Left forelimb (tissue), 1 donor: Measurements from ENCODE around the gene PEAK3.

ENCODE experiments used
- DNase-seq: peaks from one replicate; pipeline ENCODE4 v3.0.0-alpha.2; 2018; ENCODE audit warnings: low spot score

The PEAK3 gene

DNA sequence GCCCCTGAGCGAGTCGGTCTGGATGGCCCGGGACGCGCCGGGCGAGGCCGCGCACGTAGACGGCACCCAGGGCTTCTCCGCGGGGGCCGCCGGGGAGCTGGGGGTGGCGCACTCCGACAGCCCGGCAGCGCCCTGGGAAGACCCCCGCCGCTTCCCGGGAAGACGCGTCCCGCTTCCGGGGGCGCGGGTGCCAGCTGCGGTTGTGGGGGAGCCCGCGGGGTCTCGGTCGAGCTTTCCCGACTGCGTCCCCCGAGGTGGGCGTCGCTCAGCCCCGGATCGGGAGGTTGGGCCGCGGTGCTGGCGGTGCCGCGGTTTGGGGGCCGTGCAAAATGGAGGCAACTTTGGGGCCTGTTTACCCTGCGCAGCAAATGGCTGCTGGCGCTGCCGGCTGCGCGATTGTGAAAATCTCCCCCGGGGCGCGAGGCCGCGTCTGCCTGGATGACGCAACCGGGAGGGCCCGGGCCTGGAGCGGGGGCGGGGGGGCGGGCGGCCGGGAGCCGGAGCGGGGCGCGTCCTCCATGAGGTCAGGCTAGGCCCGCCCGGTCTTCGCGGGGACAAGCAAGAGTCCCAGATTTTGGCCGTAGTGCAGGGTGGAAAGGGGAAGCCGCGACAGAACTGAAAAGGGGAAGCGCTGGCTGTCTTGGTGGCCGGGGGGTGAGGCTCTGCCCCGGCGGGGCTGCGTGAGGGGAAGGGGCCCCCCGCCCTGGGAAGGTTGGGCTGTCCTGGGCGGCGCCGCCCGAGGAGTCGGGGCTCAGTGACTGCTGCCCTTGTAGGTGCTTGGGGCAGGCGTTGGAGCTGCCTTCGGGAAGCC lies 11.3 kb downstream of the PEAK3 start:
- peak; percentile 90 for DNase-seq

DNA sequence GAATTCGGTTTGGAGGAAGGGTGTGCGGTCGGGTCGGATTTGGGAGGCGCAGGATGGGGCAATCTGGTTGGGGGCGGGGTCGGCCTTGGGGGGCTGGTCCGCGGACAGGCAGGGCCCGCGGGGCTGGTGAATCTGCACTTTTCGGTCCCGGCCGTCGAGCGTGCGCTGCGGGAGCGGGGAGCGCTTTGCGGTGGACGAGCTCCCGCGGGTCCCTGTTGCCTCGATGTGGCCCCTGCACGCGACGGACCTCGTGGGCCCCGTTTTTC lies 11.9 kb downstream of the PEAK3 start:
- DNase-seq: no peak

DNA sequence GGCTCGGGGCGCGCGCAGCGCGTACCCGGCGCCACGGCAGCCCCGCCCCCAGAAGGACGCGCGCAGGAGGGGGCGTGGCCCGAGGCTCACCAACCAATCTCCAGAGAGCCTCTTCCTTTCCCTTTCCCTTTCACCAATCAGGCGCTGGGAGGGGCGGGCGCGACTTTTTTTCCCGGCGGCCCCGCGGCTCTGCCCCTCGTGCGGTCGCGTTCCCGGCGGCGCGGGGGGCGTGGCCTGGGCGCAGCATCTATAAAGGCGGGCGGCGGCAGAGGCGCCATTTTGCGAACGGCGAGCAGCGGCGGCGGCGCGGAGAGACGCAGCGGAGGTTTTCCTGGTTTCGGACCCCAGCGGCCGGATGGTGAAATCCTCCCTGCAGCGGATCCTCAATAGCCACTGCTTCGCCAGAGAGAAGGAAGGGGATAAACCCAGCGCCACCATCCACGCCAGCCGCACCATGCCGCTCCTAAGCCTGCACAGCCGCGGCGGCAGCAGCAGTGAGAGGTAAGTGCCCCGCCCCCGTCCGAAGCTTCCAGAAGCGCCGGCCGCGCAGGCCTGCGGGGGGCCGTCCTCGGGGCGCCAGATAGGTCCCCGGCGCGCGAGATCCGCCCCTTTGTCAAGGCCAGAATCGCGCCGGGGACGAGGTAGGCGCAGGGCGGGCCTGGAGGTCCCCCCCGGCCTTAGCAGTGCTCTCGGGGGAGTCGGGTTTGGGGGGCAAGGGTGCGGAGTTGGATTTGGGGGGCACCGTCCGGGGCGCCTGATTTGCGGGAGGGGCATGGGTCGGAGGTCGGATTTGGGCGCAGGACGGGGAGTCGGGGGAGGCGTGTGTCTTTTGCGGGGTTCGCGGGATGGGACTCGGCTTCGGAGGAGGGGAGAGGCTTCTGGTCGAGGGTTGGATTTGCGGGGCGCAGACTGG lies 12.5 kb downstream of the PEAK3 start:
- DNase-seq: peak; percentile 99

DNA sequence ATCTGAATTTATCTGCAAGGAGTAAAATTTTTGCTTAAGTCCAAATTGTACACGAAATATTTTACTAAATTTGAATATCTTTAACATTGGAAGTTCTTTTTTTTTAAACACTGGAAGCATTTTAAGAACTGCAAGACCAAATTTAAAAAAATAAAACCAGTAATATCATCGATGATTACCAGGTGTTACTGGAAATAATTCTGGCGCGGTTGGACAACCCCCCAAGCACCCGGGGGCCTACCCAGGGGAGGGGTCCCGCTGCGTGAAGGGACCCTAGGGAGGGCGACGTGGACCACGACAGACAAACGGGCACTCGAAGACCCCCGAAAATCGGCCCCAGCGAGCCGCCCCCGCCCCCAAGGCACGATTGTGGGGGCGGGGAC lies 13.1 kb downstream of the PEAK3 start:
- no peak for DNase-seq

DNA sequence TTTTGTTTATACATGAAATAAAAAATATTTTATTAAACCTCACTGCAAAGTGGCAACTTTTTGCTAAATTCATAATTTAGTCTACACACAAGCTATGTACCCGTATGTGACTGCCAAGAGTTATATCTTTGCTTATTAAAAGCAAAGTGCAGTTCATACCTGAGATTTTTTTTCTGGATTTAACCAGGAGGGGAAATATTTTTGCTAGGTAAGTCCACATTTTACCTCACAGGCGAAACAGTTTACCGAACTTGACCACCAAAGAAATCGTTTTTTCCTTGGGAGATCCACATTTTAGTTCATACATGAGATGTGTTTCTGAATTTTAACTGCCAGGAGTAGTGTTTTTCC lies 13.5 kb downstream of the PEAK3 start:
- no peak for DNase-seq

DNA sequence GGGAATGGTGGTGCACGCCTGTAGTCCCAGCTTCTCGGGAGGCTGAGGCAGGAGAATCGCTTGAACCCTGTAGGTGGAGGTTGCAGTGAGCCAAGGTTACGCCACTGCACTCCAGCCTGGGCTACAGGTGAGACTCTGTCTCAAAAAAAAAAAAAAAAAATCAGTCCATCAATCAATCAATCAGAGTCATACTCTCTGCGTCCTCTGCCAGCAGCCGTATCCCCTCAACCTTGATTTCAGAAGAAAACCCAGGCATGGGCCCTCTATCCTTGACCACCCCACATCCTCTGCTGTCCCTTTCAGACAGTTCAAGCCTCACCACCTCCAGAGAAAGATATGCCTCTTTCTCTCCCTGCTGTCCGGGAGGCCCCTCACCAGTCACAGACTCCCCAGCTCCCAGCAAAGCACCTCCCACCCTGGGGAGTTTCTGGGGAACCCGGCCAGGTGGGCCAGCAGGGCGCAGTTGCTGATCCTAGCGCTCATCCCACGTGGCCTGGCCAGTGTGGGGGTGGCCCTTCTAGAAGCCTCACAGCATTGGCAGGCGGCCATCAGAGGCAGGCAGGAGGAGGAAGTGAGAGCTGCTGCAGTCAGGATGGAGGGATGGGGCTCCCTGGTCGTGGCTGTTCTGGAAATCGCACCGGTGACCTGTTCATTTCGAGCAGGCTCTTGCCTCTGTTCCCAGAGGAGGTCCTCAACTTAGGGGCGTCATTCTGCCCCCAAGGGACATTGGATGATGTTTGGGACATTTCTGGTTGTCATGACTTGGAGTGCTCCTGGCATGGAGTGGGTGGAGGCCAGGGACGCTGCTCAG lies 15.6 kb downstream of the PEAK3 start:
- peak; percentile 76 for DNase-seq

DNA sequence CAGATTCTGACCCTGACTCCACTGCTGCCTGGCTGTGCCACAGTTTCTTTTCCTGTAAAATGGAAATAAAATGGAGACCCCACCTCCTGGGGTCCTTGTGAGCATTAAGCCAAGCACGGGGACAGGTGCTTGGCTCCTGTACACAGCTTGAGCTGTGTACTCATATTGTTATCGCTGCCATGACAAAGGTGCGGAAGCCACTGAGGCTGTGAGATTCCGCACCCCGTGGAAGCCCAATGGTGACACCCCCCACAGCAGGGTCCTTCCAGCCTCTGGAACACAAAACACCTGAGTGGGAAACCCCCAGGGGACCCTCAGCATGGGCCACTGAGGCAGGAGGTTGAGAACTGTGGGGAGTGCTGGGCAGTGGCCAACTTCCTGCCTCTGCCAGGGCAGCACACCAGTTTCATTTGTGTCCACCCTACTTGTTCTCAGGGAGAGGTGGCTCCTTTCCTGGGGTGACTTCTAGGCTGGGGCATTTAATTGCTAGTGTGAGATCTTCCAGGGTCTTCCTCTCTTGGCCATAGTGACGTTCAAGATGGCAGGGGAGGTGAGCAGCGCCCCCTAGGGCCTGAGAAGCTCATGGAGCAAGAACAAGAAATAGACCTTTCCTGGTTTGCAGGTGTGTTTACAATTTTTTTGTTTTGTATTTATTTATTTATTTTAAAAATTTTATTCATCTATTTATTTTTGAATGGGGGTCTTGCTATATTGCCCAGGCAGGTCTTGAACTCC lies 20.4 kb downstream of the PEAK3 start:
- no peak for DNase-seq

DNA sequence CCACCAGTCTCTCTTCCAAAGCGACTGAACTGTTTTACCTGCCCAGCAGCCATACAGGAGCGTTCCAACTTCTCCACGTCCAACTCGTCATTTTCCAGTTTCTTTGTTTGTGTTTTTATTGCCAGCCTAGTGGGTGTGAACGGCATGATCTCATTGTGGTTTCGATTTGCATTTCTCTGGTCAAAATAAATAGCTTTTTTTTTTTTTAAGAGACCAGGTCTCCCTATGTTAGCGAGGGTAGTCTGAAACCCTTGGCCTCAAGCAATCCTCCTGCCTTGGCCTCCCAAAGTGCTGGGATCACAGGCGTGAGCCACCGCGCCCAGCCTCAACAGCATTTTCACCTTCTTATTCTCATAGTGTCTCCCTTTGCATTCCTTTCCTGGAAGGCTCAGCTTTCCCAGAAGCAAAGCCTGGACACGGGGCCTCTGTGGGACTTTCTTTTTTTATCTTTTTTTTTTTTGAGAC lies 21.6 kb downstream of the PEAK3 start:
- DNase-seq: no peak

DNA sequence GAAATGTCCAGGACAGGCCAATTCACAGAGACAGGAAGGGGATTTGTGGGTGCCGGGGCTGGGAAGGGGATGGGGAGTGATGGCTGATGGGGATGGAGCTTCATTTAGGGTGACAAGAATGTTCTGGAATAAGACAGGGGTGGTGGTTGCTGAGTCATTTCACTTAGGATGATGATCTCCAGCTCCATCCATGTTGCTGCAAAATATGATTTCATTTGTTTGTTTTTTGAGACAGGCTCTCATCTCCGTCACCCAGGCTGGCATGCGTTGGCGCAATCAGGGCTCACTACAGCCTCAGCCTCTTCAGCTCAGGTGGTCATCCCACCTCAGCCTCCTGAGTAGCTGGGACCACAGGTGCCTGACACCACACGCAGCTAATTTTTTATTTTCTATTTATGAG lies 22.6 kb downstream of the PEAK3 start:
- DNase-seq: no peak

DNA sequence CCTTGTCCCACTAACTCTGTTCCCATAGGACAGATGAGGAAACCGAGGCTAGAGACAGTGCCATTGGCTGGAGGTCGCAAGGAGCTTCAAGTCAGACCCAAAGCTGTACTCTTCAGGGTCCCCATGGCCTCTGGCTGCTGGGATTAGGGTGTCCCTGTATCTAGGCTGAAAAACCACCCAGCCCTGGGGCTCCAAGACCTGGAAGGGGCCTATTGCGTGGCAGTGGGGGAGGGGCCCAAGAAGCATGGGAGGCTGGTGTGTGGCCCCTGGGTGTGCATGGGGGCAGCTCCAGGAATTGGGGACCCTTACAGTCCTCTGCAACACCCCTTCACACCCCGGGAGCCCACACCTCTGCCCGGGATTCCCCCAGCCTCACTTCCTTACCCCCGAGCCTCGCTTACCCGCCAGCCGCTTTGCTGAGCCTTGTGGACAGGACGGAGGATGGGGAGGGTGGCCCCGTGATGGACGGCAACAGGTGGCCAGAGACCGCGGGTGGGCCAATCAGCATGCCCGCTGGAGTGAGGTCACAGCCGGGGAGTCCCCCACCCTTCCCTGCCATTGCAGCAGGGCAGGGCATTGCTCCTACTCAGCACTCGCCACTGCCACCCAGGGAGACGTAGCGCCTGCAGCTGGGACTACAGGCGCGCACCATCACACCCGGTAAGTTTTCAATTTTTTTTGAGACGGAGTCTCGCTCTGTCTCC lies 25.8 kb downstream of the PEAK3 start, which contains the start of gene JSRP1:
JSRP1 (minus strand) TSS at position 436 of the 704 bp plus-strand sequence. CDS start 1,103 bp downstream, outside the sequence.
- DNase-seq: peak; percentile 75

DNA sequence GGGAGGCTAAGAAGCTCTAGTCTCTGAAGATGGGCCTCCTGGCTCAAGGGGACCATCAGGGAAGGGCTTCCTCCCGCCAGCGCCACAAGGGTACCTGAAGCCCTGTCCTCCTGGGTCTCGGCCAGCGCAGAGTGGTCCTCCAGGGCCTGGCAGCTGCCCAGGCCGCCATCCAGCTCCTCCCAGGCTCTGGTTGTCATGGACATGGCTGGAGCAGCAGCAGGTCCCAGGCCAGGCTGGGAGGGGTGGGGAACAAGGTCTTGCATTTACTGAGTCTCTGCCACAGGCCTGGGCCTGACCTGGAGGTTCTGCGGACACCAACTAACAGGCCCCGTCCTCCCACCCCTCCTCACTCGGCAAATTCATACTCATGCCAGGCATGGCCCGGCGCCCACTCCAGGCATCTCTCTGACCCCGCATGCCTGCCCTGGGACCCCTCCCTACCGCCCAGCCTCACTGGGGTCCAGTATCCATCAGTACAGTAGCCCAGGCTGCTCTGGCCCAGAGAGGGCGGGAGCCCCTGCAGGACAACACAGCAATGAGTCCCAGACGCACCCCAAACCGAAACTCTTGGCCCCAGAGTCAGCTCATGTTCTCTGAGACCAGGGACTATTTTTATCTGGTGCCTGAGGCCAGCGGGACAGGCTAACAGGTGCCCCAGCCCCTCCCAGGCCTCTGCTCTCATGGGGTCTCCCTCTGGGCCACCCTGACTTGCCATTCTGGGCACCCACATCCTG lies 26.7 kb downstream of the PEAK3 start:
- DNase-seq: no peak

DNA sequence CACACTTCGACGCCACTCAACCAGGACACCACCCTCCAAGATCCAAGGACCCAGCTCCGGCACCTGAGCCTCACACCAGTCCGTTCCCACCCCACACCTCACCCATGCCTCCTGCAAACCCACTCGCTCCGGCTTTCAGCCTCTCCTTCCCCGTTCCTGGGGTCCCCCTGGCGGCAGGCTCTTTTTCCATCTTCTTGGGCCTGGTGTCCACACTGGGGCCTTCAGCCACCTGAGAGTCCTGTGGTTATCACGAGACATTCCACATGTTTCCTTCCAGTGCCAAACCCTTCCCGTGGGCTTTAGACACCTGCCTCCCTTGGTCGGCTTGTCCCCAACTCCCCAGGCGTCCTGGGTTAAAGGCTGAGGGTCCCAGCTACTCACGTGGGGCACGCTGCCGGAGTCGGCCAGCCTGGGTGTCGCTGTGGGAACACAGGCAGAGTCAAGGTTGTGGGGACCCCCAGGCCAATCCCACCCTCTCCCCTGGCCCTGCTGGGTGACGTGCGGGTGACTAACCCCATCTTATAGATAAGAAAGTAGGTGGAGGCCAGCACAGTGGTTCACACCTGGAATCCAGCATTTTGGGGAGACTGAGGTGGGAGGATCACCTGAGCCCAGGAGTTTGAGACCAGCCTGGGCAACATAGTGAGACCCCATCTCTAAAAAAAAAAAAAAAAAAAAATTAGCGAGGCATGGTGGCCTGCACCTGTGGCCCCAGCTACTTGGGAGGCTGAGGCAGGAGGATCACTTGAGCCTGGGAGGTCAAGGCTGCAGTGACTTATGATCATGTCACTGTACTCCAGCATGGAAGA lies 27.7 kb downstream of the PEAK3 start:
- no peak for DNase-seq

DNA sequence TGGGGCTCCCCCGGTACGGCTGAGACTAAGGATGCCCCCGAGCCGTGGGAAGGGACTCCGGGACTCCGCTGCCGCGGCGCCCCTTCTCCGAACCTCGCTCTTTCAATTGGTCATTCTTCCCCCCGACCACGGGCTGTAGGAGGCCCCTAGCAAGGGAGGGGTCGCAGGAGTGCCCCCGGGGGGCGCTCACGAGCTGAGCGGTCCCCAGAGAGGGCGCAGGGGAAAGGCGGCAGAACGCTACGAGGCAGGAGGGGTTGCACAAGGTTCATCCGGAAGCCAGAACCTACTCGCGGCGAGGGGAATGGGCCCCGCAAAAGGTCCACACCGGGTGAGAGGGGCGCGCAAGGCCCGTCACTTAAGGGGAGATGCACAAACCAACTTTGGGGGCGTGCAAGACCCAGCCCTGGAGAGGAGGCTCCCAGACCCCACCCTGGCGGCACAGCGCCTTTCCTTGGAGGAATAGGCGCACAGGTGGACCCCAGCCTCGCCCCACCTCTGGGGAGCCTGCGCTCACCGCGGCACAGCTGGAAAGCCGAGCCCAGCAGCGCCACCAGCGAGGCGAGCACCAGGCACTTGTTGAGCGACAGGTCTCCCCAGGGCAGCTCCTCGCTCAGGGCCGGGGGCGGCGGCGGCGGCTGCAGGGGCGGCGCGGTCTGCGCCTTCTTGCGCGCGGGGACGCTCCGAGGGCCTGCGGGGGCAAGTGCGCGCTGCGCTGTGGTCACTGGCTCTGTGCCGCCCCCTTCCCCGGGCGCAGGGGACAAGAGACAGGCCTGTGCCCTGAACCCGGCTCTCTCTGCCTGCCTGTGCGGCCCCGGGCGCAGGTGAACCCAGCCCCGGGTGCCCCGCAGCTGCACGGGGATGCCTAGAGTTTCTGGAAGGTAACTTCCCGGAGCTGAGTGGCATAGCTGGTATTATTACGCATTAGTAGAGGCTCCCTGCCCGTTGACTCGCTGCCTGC lies 28.6 kb downstream of the PEAK3 start:
- no peak for DNase-seq

DNA sequence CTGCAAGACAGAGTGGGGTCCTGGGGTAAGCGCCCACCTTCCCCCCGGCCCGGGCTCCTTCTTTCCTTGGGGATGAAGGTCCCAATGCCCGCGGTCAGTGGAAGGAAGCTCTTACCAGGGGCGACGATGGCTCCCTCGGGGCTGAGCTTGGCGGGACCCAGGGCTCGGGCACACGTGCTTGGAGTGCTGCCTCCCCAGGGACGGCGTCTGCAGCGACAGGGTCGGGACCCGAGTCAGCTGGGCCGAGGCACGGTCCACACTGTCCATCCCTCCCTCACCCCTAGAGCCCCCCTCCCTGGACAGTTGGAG lies 29.2 kb downstream of the PEAK3 start:
- no peak for DNase-seq

DNA sequence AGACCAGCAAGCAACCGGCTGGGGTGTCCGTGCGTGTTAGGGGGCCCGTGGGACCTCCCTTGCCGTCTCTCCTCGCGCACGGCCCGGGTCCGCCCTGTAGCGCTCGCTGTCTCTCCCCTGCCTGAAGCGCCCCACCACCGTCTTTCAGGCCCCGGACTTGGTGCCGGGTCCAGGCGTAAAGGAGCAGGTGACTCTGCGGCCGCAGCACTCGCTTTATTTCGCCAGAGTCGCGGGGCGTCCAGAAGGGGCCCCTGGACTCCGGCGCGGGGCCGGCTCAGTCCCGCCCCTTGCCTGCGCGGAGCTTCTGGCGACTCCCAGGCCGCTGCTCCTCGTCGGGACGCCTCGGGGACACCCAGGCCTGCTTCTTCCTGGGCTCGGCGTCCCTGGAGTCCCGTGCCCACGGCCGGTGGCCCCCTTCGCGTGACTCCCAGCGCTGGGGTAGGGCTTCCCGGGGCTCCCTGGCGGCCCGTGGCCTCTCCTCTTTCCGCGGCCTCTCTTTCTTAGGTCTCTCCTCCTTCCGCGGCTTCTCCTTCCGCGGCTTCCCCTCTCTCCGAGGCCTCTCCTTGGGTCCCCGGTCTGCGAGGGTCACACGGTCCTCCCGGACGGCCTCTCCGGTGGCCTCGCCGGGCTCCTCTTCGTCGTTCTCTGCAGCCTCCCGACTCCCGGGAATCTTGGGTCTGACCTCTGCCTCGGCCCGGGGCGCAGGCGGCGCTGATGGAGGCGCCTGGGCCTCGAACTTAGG lies 29.7 kb downstream of the PEAK3 start:
- no peak for DNase-seq

DNA sequence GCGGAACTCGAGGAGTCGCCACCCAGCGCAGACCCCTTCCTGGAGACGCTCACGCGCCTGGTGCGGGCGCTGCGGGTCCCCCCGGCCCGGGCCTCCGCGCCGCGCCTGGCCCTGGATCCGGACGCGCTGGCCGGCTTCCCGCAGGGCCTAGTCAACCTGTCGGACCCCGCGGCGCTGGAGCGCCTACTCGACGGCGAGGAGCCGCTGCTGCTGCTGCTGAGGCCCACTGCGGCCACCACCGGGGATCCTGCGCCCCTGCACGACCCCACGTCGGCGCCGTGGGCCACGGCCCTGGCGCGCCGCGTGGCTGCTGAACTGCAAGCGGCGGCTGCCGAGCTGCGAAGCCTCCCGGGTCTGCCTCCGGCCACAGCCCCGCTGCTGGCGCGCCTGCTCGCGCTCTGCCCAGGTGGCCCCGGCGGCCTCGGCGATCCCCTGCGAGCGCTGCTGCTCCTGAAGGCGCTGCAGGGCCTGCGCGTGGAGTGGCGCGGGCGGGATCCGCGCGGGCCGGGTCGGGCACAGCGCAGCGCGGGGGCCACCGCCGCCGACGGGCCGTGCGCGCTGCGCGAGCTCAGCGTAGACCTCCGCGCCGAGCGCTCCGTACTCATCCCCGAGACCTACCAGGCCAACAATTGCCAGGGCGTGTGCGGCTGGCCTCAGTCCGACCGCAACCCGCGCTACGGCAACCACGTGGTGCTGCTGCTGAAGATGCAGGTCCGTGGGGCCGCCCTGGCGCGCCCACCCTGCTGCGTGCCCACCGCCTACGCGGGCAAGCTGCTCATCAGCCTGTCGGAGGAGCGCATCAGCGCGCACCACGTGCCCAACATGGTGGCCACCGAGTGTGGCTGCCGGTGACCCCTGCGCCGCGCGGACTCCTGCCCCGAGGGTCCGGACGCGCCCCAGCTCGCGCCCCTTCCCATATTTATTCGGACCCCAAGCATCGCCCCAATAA lies 30.6 kb downstream of the PEAK3 start:
- DNase-seq: no peak

DNA sequence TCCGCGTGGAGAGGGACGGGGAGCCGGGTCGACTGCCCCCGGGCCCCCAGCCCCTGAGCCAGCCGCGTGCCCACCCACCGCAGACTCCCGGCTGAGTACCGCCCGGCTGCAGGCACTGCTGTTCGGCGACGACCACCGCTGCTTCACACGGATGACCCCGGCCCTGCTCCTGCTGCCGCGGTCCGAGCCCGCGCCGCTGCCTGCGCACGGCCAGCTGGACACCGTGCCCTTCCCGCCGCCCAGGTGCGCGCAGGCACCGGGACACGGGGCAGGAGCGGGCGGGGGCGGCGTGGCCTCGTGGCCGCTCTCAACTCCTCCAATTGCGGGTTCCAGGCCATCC lies 31.2 kb downstream of the PEAK3 start:
- no peak for DNase-seq
